ENCODE measurements around the gene HAGH.

The HAGH gene

GRCh38 chr16:1772362-1772907 lies 54.2 kb downstream of the HAGH start, which contains the start of gene EME2:
Gene EME2, plus strand, starts transcription at chr16:1772810. Its CDS starts 418 bp downstream, at chr16:1773228.
- DNase-seq: no peak

- DNase-seq: no peak
These were observed 54.7 kb downstream of the HAGH start for GRCh38 chr16:1771864-1772361.

DNA sequence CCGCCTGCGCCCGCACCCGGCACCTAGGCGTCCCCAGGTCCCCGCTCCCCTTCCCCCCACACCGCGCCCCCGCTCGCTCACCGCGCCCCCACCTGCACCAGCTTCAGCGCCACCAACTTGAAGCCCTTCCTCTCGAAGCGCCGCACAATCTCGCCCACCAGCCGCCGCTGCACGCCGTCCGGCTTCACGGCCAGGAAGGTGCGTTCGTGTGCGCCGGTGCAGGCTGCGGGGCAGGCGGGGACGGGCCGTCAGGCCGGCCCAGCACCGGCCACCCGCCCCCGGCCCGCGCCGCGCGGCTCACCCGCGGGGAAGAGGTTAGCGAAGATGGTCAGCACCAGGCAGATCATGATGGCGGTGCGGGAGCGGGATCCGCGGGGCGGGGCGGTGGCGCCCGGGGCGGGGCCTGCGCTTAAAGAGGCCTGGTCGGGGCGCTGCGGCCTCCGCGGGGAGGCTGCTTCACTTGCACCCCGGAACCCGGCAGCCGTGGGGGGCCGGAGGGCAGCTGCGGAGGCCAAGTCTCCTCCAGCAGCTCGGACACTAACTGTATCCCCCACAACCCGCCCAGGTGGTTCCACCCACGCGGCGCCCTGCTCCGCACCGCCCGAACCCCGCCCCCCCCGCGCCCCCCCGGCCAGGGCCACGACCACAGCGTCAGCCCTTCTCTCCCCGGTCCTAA lies 55.3 kb downstream of the HAGH start, which contains the start of gene NME3:
TSS of gene NME3 (minus strand) at position 356 of the 676 bp plus-strand sequence. CDS start at position 347, 9 bp downstream.
- peak; percentile 56 for DNase-seq

DNA sequence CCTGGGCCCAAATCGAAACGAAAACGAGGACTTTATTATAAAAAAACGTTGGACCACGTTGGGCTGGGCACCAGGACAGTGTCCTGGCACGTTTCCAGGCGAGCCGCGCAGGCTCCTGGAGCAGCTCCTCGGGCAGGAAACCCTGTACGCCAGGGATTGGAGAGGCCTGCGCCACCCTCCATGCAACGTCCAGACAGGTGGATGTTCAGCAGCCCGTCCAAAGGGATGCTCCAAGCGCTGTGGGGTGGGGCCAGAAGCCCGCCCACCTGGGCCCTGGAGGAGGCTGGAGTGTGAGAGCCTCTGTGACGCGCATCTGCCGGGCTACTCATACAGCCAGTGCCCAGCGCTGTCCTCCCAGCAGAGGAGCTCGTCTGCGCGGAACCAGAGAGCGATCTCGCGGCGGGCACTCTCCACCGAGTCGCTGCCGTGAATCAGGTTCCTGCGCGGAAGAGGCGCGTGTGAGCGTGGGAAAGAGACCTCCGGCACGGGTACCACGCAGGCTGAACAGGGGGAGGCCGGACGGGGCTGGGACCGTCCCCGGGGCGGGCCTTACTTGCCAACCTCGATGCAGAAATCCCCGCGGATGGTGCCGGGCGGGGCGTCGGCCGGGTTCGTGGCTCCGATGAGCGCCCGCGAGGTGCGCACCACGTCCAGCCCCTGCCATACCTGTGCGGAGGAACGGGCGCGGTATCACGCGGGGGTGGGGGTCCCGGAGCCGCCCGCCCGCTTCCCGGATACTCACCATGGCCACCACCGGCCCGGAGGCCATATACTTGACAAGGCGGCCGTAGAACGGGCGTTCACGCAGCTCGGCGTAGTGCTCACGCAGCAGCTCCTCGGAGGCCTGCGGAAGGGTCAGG lies 56.1 kb downstream of the HAGH start:
- DNase-seq: peak; percentile 61

GRCh38 chr16:1769402-1770300 lies 57.0 kb downstream of the HAGH start:
- DNase-seq: no peak

DNA sequence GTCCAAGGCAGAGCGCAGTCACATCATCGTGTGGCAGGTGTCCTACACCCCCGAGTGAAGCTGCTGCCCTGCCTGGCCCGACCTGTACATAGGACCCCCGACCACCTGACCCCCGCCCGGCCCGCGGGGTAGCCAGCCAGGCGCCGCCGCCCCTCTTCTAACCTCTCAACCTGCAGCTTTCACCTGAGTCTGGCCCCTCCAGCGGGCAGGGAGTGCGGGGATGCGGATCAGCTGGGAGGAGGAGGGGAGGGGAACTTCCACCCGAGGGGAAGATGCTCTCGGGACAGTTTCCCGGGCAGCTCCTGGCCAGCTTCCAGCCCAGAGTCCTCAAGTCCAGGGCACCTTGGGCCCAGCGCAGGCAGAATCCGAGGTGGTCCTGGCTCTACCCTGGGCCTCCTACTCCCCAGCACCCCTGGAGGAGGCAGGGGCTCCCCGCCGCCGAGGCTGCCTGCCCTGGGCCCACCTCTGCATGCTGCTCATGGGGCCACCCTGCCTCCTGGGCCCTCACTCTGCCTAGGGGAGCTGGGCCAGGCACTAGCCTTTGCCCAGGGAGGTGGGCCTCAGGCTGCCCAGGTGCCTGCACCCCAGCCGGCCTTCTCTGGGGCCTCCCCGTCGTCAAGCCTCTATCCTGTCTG lies 57.7 kb downstream of the HAGH start:
- DNase-seq: no peak

GRCh38 chr16:1768061-1768766 lies 58.4 kb downstream of the HAGH start:
- DNase-seq: no peak

DNA sequence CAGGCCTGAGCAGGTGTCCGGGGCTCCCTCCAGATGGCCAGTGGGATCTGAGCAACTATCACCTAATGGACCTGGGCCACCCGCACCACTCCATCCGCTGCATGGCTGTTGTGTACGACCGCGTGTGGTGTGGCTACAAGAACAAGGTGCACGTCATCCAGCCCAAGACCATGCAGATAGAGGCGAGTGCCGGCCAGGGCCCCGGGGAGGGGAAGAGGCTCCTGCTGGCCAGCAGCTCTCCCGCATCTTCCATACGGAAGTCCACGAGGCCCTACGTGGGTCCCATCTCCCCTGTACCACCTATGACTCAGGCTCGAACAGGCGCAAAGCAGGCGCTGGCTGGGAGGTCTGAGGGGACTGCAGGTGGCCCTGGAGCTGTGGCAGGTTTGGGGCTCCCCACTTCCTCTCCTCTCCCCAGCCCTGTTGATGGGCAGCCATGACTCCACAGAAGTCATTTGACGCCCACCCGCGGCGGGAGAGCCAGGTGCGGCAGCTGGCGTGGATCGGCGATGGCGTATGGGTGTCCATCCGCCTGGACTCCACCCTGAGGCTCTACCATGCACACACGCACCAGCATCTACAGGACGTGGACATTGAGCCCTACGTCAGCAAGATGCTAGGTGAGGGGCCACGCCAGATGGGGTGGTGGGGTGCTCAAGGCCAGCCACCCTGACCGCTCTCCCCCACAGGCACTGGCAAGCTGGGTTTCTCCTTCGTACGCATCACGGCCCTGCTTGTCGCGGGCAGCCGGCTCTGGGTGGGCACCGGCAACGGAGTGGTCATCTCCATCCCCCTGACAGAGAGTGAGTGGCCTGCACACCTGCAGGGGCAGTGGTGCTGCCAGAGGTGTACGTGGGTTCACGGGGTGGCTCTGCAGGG lies 59.3 kb downstream of the HAGH start:
- DNase-seq: no peak

DNA sequence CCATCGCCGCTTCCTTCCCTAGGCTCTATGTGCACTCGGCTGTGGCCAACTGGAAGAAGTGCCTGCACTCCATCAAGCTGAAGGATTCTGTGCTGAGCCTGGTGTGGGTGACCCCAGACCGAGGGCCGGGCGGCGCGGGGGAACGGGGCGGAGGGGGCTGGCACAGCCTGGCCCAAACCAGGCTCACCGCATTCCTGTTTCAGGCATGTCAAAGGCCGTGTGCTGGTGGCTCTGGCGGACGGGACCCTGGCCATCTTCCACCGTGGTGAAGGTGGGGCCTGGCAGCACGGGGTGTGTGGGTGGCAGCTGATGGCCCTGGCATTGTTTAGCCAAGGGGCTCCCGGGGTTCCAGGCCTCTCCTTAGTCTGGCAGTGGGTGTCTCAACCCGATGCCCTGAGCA lies 59.9 kb downstream of the HAGH start:
- DNase-seq: no peak

GRCh38 chr16:1766231-1766630 lies 60.4 kb downstream of the HAGH start:
- no peak for DNase-seq

GRCh38 chr16:1765826-1766225 lies 60.8 kb downstream of the HAGH start:
- DNase-seq: no peak

GRCh38 chr16:1764971-1765370 lies 61.7 kb downstream of the HAGH start:
- no peak for DNase-seq

GRCh38 chr16:1763521-1764511 lies 62.8 kb downstream of the HAGH start:
- DNase-seq: peak; percentile 68

GRCh38 chr16:1762879-1763520 lies 63.6 kb downstream of the HAGH start:
- DNase-seq: peak; percentile 22

GRCh38 chr16:1762196-1762878 lies 64.3 kb downstream of the HAGH start:
- no peak for DNase-seq

GRCh38 chr16:1761751-1762150 lies 64.9 kb downstream of the HAGH start:
- DNase-seq: no peak

DNA sequence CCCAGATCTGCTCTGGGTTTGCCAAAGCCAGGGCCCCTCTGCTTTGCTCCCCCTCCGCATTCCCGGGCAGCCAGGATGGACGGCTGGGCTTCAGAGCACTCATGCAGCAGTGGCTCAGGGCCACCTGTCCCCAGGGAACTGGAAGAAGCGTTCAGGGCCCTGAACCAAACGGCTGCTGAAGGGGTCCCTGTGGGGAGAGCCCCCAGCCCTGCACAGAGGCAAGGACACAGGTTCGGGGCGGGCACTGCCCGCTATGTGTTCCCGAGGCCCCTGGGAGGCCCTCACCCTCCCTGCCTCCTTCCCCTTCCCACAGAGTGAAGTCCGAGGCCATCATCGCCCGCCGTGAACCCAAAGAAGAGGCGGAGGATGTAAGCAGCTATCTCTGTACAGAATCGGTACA lies 65.7 kb downstream of the HAGH start:
- no peak for DNase-seq

DNA sequence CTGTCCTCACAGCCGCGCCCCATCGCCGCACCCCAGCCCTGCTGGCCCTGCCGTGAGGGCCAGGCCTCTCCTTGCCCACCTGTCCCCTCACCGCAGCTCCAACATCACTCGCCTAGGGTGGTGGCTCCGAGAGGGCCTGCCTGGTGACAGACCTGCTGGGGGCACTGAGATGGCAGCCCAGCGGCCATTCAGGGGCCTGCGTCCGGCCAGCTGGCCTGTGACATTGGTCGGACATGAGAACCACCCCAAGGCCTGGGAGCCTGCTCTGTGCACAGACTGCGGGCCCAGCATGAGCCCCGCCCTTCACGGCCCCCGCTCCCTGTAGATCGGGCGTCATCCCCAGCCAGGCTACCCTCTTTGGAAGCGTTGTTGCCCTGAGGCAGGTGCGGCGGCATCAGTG lies 67.1 kb downstream of the HAGH start:
- DNase-seq: no peak

Data from retina (tissue), 1 donor.